Measurements from ENCODE around the gene GRM7. TPM values are rescaled to one million over a fixed set of nuclear protein-coding genes. Genes with fewer than 3 reads are reported as not detected.

The GRM7 gene
- total RNA-seq, 1 experiment from 2014 or later = 0.28 TPM

- Histone ChIP-seq H3K79me1 (ENCODE audit: insufficient read depth, low read depth, low read length, poor library complexity, severe bottlenecking) (no peaks in the 10 kb centered on the region), H2BK12ac (ENCODE audit: insufficient read length, low read depth, low read length) (no peak overlapping the region), H3K4me2 (ENCODE audit: insufficient read depth, insufficient read length, low read length) (no peak overlapping the region), H3K9ac (ENCODE audit: extremely low read depth, insufficient read length, low read length) (no peak overlapping the region), H3K14ac (ENCODE audit: insufficient read depth, low read length) (no peak overlapping the region), H2AK5ac (ENCODE audit: insufficient read length, low read length) (no peak overlapping the region), H3K56ac (ENCODE audit: insufficient read length, low read depth, low read length) (no peak overlapping the region), H4K8ac (replicated peaks; ENCODE audit: insufficient read length, low read depth, low read length) (no peak overlapping the region), H2BK15ac (ENCODE audit: low read depth, low read length) (no peak overlapping the region), H3K18ac (ENCODE audit: insufficient read length, low read depth, low read length) (no peak overlapping the region), H3K4me1 (ENCODE audit: insufficient read depth, low read length) (no peaks in the 10 kb centered on the region), H4K20me1 (ENCODE audit: control insufficient read depth, insufficient read depth, insufficient read length) (no peaks in the 10 kb centered on the region), H3K23ac (ENCODE audit: insufficient read length, low read depth, low read length) (no peak overlapping the region), H3K79me2 (ENCODE audit: insufficient read depth, low read length) (no peaks in the 10 kb centered on the region), H2BK120ac (ENCODE audit: low read depth, low read length, poor library complexity, severe bottlenecking) (no peak overlapping the region), H3K4ac (ENCODE audit: low read depth, low read length) (no peak overlapping the region), H3T11ph (ENCODE audit: low read length) (no peak overlapping the region), H3K23me2 (ENCODE audit: insufficient read length, low read depth, low read length, poor library complexity, severe bottlenecking) (no peaks in the 10 kb centered on the region), H3K27me3 (ENCODE audit: insufficient read depth, low read length) (no peaks in the 10 kb centered on the region), H4K5ac (ENCODE audit: insufficient read length, low read depth, low read length) (no peak overlapping the region), H3K27ac (ENCODE audit: insufficient read length, low read depth, low read length) (no peak overlapping the region), H4K91ac (ENCODE audit: insufficient read length, low read depth, low read length) (no peak overlapping the region), H2AFZ (ENCODE audit: low read length) (no peak overlapping the region), H3K9me3 (ENCODE audit: control insufficient read depth, low read depth, low read length) (no peaks in the 10 kb centered on the region), H2BK5ac (ENCODE audit: insufficient read length, low read length) (no peak overlapping the region), H2BK20ac (ENCODE audit: low read depth, low read length, poor library complexity, severe bottlenecking) (no peak overlapping the region)
- no peaks in the 10 kb centered on the region for H3K27me3 Mint-ChIP-seq (ENCODE audit: low read depth)
- no CpG with 5 or more reads among the region's 4 CpGs for WGBS (ENCODE audit: extremely low coverage, insufficient read length, low lambda C conversion rate)
- TF ChIP-seq, protein P1, sequence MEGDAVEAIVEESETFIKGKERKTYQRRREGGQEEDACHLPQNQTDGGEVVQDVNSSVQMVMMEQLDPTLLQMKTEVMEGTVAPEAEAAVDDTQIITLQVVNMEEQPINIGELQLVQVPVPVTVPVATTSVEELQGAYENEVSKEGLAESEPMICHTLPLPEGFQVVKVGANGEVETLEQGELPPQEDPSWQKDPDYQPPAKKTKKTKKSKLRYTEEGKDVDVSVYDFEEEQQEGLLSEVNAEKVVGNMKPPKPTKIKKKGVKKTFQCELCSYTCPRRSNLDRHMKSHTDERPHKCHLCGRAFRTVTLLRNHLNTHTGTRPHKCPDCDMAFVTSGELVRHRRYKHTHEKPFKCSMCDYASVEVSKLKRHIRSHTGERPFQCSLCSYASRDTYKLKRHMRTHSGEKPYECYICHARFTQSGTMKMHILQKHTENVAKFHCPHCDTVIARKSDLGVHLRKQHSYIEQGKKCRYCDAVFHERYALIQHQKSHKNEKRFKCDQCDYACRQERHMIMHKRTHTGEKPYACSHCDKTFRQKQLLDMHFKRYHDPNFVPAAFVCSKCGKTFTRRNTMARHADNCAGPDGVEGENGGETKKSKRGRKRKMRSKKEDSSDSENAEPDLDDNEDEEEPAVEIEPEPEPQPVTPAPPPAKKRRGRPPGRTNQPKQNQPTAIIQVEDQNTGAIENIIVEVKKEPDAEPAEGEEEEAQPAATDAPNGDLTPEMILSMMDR (conservative IDR thresholded peaks at IDR 0.05) = no peak
- H3K9me3 Mint-ChIP-seq = peaks cover 2 to 10% of the 10 kb centered on the region in 2 experiments; a peak in 3 of 5 replicates
- H3K36me3 Mint-ChIP-seq (ENCODE audit: insufficient read depth in 1 of 3, low read depth in 3 of 3) = peaks cover 3 to 5% (median 4%) of the 10 kb centered on the region in 3 experiments; a peak in 5 of 7 replicates
- no peak overlapping the region for H3K4me3 Mint-ChIP-seq
- no peak for DNase-seq
- H3K4me1 Mint-ChIP-seq = peaks cover 2 to 4% of the 10 kb centered on the region in 2 experiments; a peak in 1 of 4 replicates
- no peak overlapping the region for H3K27ac Mint-ChIP-seq
Observed at GRCh38 chr3:7546253-7546652, 685.3 kb downstream of the GRM7 start.
